Body of pancreas (tissue), 4 donors: ENCODE measurements around the gene ZNF519.
"Not testable (repeated sequence)": the region's sequence is repeated elsewhere in the genome, so short reads cannot be mapped to it uniquely, and the experiment has no call there.

Source experiments
- CTCF ChIP-seq, 7 experiments: fragments of 450-650 bp in 4 of 7; fragments of 200-600 bp in 3 of 7; sonication (generic) in 3 of 7; IDR thresholded peaks; one replicate each; pipeline ENCODE4 v1.5.1; 2016 to 2019; ENCODE audit warnings: antibody characterized with exemption in 7 of 7
- POLR2A ChIP-seq, 3 donors: fragments of 450-650 bp; IDR thresholded peaks; one replicate each; pipeline ENCODE4 v1.6.1; 2016; ENCODE audit warnings: antibody characterized with exemption in 3 of 3, mild to moderate bottlenecking in 2 of 3

- TF ChIP-seq CTCF, POLR2A (IDR thresholded peaks at IDR 0.05): not testable (repeated sequence)
Observed at GRCh38 chr18:14149121-14149850, 17.1 kb upstream of the ZNF519 start.
